ENCODE results near the gene WASF3. TPM values are rescaled to one million over a fixed set of nuclear protein-coding genes. Genes with fewer than 3 reads are reported as not detected.

Gene WASF3
- total RNA-seq, 4 donors from 2014 or later, result 5.4 to 11.6 (median 7.6) TPM

DNA sequence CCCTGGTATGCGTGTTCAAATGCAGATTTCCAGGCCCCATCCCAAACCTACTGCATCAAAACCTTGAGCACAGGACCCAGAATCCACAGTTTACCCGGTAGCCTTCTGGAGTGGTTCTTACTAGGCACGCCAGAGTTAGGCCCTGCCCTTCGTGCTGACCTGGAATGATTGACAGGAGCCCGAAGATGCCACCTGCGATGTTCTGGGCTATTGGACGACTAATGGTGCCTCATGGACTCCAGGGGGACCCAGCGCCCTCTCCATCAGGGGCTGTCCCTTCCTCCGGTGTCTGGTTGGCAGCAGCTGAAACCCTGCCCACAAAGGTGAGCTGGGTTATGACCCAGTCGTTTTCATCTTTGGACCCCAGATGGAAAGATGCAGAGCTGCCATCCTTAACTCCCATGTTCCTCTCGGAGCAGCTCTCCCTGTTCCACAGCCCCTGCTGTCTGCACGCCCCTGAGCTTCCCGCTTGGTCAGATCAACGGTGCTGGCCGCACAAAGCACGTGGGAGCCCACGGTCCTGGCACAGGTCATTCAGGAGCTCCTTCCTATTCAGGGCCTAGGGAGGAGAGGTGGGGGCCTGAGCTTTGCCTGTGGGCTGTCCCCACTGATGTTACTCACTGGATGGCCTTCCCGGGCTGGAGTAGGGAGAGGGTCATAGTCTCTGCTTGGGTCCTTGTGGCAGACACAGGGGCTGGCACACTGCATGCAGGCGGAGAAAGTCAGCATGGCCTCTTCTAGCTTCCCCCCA lies 137.3 kb downstream of the WASF3 start:
- intact Hi-C loops (cut with DNase I; ENCODE audit: low total_unique reads), result no loop called here
- no peak overlapping the region for H3K27ac ChIP-seq

GRCh38 chr13:26695360-26695705 lies 137.8 kb downstream of the WASF3 start:
- Histone ChIP-seq H3K4me1 (peaks cover 0 to 3% of the 10 kb centered on the region in 2 donors), H3K4me3 (no peak overlapping the region), H3K9me3 (no peaks in the 10 kb centered on the region), H3K27ac (no peak overlapping the region), H3K27me3 (no peaks in the 10 kb centered on the region), H3K36me3 (no peaks in the 10 kb centered on the region)
- DNase-seq (no peak), ATAC-seq (no peak)
- intact Hi-C loops (cut with DNase I; ENCODE audit: low total_unique reads), result no loop called here
- no peak for TF ChIP-seq POLR2A (IDR thresholded peaks at IDR 0.05)
- TF ChIP-seq, protein P1, sequence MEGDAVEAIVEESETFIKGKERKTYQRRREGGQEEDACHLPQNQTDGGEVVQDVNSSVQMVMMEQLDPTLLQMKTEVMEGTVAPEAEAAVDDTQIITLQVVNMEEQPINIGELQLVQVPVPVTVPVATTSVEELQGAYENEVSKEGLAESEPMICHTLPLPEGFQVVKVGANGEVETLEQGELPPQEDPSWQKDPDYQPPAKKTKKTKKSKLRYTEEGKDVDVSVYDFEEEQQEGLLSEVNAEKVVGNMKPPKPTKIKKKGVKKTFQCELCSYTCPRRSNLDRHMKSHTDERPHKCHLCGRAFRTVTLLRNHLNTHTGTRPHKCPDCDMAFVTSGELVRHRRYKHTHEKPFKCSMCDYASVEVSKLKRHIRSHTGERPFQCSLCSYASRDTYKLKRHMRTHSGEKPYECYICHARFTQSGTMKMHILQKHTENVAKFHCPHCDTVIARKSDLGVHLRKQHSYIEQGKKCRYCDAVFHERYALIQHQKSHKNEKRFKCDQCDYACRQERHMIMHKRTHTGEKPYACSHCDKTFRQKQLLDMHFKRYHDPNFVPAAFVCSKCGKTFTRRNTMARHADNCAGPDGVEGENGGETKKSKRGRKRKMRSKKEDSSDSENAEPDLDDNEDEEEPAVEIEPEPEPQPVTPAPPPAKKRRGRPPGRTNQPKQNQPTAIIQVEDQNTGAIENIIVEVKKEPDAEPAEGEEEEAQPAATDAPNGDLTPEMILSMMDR (IDR thresholded peaks at IDR 0.05 in 4 of 5, conservative IDR thresholded peaks at IDR 0.05 in 1 of 5), result no peak
- in situ Hi-C loops (cut with MboI; ENCODE audit: low sequenced_read_pairs in 4 of 4), result loop anchor here (5.0 to 25.0 kb wide), 7 partner anchors 191 to 521 kb away; no protein-coding TSS in a partner anchor

More for the DNA sequence above, 137.3 kb downstream of the WASF3 start:
- H3K4me1 ChIP-seq, result peaks cover 0 to 3% of the 10 kb centered on the region in 2 donors
- in situ Hi-C loops (cut with MboI; ENCODE audit: low sequenced_read_pairs in 4 of 4), result loop anchor here (5.0 to 25.0 kb wide), 7 partner anchors 190 to 520 kb away; no protein-coding TSS in a partner anchor
- H3K27me3 ChIP-seq, result no peaks in the 10 kb centered on the region
- no peak for DNase-seq
- H3K9me3 ChIP-seq, result no peaks in the 10 kb centered on the region
- TF ChIP-seq, protein P1 (IDR thresholded peaks at IDR 0.05 in 4 of 5, conservative IDR thresholded peaks at IDR 0.05 in 1 of 5), result no peak
- no peak for TF ChIP-seq POLR2A (IDR thresholded peaks at IDR 0.05)
- no peaks in the 10 kb centered on the region for H3K36me3 ChIP-seq
- H3K4me3 ChIP-seq, result no peak overlapping the region
- ATAC-seq, result no peak

DNA sequence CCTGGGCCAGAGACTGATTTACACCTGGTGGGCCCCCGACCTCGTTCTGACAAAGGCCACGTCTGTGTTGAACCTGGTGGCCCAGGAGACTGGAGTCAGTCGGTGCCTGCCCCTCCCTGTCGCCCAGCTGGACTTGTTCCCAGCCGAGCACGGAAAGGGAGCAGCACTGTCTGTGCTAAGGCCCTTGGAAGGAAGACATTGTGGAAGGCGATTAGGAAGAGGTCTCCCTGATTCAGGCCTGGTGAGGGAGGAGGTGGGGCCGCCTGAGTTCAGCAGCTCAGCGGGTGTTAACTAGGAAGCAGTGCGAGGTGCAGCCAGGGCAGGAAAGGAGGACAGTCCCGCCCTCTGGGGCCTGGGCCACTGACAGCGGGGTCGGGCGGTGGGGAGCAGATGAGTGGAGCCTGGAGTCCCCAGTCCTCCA lies 138.4 kb downstream of the WASF3 start:
- no peak for TF ChIP-seq POLR2A (IDR thresholded peaks at IDR 0.05)
- TF ChIP-seq, protein P1 (IDR thresholded peaks at IDR 0.05 in 4 of 5, conservative IDR thresholded peaks at IDR 0.05 in 1 of 5), result no peak
- intact Hi-C loops (cut with DNase I; ENCODE audit: low total_unique reads), result no loop called here

GRCh38 chr13:26697069-26697955 lies 139.8 kb downstream of the WASF3 start:
- Histone ChIP-seq H3K9me3 (no peaks in the 10 kb centered on the region), H3K27ac (no peak overlapping the region), H3K27me3 (no peaks in the 10 kb centered on the region), H3K36me3 (no peaks in the 10 kb centered on the region), H3K4me3 (no peak overlapping the region), H3K4me1 (peaks cover 0 to 3% of the 10 kb centered on the region in 2 donors)
- DNase-seq, result no peak
- no peak for TF ChIP-seq POLR2A (IDR thresholded peaks at IDR 0.05)
- TF ChIP-seq, protein P1 (IDR thresholded peaks at IDR 0.05 in 4 of 5, conservative IDR thresholded peaks at IDR 0.05 in 1 of 5), result no peak
- intact Hi-C loops (cut with DNase I; ENCODE audit: low total_unique reads) (no loop called here), in situ Hi-C loops (cut with MboI; ENCODE audit: low sequenced_read_pairs in 4 of 4) (loop anchor here (5.0 to 25.0 kb wide), 7 partner anchors 193 to 523 kb away; no protein-coding TSS in a partner anchor)
- ATAC-seq, result no peak

More for the DNA sequence above, 138.4 kb downstream of the WASF3 start:
- Histone ChIP-seq H3K36me3 (no peaks in the 10 kb centered on the region), H3K4me3 (no peak overlapping the region), H3K27me3 (no peaks in the 10 kb centered on the region), H3K9me3 (no peaks in the 10 kb centered on the region), H3K27ac (no peak overlapping the region), H3K4me1 (peaks cover 0 to 3% of the 10 kb centered on the region in 2 donors)
- DNase-seq, result no peak
- in situ Hi-C loops (cut with MboI; ENCODE audit: low sequenced_read_pairs in 4 of 4), result loop anchor here (5.0 to 25.0 kb wide), 7 partner anchors 191 to 521 kb away; no protein-coding TSS in a partner anchor
- ATAC-seq, result no peak

Measured in gastrocnemius medialis (tissue), 4 donors.